DOHH2 (cell line): ENCODE results near the gene TBXA2R.

Experiments used
- EZH2phosphoT487 ChIP-seq: fragments of 200-600 bp; sonication (generic); IDR thresholded peaks from 2 replicates; pipeline ENCODE4 v1.6.1; 2017; ENCODE audit warnings: borderline replicate concordance, mild to moderate bottlenecking, antibody characterized with exemption, low read length, moderate library complexity, mixed read lengths
- TF ChIP-seq, protein P1 (sequence below): fragments of 200-600 bp; sonication (generic); IDR thresholded peaks from one replicate; pipeline ENCODE4 v1.5.1; 2014; ENCODE audit warnings: antibody characterized with exemption, mild to moderate bottlenecking, low read depth, low read length; ENCODE audit not compliant: poor library complexity, severe bottlenecking

- TF ChIP-seq, protein P1, sequence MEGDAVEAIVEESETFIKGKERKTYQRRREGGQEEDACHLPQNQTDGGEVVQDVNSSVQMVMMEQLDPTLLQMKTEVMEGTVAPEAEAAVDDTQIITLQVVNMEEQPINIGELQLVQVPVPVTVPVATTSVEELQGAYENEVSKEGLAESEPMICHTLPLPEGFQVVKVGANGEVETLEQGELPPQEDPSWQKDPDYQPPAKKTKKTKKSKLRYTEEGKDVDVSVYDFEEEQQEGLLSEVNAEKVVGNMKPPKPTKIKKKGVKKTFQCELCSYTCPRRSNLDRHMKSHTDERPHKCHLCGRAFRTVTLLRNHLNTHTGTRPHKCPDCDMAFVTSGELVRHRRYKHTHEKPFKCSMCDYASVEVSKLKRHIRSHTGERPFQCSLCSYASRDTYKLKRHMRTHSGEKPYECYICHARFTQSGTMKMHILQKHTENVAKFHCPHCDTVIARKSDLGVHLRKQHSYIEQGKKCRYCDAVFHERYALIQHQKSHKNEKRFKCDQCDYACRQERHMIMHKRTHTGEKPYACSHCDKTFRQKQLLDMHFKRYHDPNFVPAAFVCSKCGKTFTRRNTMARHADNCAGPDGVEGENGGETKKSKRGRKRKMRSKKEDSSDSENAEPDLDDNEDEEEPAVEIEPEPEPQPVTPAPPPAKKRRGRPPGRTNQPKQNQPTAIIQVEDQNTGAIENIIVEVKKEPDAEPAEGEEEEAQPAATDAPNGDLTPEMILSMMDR: no peak
- no peak for TF ChIP-seq EZH2phosphoT487
Measured at GRCh38 chr19:3605361-3605760, 1.3 kb downstream of the TBXA2R start.
